Pulmonary artery endothelial cell (primary cell): ENCODE measurements around the gene CEBPA. TPM values are rescaled to one million over a fixed set of nuclear protein-coding genes. Genes with fewer than 3 reads are reported as not detected.

ENCODE experiments used
- DNase-seq: peaks from one replicate; pipeline ENCODE4 v3.0.0-alpha.2; 2011; ENCODE audit warnings: low read depth, low spot score
- total RNA-seq: library from RNA; depleted of rRNA; stranded (reverse); fragments of >200 nt; gene quantifications from 2 replicates; pipeline ENCODE4 v1.2.3, GENCODE V29; 2014

CEBPA gene
- total RNA-seq, 1 donor from 2014 or later, result 0.13 TPM

- no peak for DNase-seq
Measured at GRCh38 chr19:33288666-33289065, 13.7 kb downstream of the CEBPA start.

DNA sequence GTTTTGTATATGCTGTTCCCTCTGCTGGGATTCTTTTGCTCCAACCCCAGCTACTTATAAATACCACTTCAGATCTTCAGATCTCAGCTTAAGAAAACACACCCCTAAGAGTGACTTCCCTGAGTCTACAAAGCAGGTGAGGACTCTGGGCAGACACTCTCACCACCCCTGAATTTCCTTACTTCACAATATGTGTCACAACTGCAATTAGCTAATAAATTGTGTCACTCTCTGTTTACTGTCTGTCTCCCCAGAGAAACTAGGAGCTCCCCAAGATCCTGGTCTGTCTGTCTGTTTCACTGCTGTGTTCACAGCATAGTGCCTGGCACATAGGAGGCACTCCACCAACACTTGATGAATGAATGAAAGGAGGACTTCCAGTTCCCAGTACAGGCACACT lies 14.4 kb downstream of the CEBPA start:
- no peak for DNase-seq

DNA sequence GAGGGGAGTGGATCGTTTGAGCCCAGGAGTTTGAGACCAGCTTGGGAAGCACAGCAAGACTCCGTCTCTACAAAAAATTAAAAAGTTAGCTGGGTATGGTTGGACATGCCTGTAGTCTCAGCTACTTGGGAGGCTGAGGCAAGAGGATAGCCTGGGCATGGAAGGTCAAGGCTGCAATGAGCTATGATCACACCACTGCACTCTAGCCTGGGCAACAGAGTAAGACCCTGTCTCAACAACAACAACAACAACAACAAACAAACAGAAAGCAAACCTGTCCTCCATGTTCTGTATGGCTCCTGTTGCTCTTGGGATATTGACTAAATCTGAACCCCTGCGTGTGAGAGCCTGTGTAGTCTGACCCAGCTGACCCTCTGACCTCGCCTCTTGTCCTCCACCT lies 14.9 kb downstream of the CEBPA start:
- no peak for DNase-seq

- no peak for DNase-seq
Measured at GRCh38 chr19:33286899-33287298, 15.4 kb downstream of the CEBPA start.

- DNase-seq, result no peak
Measured at GRCh38 chr19:33285441-33285927, 16.9 kb downstream of the CEBPA start.

GRCh38 chr19:33284756-33285155 lies 17.6 kb downstream of the CEBPA start:
- DNase-seq, result no peak

DNA sequence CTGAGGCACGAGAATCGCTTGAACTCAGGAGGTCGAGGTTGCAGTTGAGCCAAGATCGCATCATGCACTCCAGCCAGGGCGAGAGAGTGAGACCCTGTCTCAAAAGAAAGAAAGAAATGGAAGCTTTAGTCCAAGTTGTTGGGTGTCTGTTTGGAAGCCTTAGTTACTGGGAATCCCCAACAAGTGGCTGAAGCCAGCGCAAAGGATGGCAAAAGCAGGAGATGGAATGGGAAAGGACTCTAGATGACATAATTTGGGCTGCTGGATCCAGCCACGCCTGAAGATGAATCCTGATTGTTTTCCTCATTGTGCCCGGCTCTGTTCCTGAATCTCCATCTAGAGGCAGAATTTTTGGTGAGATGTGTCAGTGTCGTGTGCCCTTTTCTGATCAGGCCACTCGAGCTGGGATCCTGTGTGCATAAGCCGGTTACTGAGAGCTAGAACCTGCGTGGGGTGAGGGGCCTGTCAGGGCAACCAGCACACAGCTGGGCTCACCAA lies 18.1 kb downstream of the CEBPA start:
- DNase-seq, result no peak

DNA sequence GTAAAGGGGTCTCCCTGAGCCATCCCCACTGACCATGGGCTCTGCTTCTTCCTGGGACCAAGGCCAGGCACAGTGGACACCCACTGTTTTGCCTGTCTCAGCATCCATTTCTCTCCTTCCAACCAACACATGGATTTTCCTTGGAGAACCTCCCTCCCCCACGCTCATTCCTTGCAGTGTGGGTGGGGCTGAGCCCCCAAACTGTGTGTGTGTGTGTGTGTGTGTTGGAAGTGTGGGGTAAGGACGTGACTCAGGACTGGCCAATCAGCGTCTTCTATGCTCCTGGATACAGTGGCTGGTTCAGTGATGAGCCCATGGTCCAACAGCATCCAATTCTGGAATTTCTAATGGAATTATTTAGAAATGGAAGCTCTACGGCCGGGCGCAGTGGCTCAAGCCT lies 18.7 kb downstream of the CEBPA start:
- no peak for DNase-seq

DNA sequence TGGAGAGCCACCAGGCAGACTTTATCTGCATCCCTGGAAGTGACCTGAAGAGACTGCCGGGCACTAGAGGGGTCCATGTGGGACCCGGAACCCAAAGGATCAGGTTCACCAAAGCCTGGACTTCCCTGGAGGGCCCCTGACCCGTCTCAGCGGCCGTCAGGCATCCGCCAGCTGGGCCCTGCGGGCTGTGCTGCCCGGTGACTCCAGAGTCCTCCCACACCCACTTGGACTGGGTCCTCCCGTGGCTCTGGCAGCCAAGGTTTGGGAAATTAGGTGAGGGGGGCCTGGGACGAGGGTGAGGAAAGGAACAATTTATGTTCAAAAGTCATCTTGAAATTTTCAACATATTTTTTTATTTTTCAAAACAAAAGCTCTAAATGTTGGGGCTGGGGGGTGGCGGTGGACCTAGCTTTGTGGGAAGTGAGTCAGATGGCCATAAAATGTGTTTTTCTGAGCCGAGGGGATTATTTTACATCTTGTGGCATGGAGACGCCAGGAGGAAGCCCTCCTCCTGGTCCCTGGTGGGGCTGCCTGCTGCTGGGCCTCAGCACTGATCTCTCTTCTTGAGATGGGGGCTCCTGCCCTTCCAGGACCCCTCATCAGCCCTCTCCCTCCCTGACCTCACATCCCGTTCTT lies 20.2 kb downstream of the CEBPA start:
- DNase-seq, result no peak

- DNase-seq, result no peak
Measured at GRCh38 chr19:33281296-33281926, 20.9 kb downstream of the CEBPA start.

DNA sequence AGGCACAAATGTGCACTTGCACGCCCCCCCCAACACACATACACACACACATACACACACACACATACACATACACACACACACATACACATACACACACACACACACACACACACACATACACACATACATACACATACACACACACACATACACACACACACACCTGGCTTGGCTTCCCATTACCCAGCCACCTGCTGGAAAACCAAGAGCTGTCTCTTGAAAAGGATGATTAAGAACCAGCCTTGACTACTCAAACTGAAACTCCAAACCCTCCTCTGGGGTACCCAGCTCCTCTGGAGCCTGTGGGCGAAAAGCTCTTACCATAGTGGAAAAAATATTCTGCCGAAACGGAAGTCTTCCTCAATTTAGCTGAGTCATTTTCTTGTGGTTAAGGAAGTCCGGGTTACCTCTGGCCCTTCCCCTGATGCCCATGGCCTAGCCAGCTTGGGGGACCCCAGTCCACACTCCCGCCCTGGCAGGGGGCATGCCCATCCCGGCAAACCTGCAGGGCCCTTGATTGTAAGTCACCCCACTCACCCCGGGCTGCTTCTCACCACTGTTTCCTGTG lies 21.9 kb downstream of the CEBPA start:
- no peak for DNase-seq

DNA sequence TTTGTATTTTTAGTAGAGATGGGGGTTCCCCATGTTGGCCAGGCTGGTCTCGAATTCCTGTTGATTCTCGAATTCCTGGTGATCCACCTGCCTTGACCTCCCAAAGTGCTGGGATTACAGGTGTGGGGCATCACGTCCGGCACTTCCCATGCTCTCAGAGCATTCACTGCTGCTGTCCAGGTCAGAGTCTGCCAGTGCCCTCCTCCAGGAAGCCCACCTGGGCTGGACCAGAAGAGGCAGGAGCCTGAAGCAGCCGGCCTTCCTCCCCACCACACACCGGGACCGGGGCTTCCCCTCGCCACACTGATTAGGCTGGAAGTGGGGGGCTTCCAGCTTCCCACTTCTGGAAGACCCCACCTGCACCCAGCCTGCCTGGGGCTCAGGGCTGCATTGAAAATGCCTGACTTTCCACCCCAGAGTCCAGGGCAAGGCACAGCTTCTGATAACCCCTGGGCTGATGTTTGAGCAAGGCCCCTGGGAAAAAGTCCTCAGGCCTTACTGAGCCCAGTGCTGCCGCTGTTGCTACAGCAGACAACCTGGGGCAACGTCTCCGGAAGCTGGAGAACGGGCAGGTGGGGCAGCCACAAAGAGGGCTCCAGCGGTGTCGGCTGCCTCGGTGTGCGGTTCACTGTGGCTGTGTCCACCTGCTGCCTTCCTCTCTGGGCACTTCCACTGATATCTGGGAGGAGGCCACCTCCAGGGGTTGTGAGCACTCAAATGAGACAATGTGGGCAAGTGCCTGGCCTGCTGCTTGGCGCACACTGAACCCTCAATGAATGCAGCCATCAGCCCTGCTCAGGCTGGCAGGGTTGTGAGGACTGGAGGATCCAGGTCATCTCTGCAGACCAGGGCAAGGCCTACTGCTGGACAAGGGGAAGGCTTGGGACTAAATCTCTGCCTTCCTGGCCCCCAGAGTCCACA lies 22.6 kb downstream of the CEBPA start:
- DNase-seq, result no peak

DNA sequence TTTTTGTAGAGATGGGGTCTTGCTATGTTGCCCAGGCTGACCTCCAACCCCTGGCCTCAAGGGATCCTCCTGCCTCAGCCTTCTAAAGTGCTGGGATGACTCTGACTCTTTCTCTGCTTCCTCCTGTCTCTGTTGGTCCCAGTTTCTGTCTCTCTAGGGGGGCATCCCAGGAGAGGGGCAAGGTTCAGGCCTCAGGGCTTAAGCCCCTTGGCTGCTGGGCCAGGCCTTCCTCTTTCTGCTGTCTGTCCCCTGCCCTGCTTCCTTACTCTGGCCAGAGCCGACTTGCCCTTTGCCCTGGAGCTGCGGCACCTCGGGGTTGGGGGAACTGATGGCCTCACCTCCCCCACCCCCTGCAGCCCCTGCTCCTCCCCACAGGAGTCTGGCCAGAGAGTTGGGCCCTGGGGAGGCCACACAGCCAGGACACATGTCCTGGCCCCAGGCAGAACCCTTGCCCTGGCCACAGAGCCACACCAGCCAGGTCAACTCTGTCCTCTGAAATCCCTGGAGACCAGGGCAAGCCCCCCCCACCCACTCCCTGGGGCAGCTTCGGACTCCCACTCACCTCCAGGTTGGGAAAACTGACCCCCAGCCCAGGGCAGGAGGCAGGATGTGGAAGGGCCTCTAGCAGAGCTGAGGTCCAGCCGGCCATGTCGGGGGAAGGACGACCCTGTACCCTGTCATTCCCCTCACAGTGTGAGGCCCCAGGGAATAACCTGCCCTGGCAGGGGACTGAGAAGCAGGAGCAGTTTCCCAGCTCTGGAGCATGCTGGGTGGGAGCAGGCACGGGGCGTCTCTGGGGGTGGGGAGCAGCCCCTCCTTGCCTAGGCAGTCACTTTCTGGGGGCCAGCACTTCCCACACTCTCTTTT lies 23.7 kb downstream of the CEBPA start:
- DNase-seq, result no peak

GRCh38 chr19:33278023-33278402 lies 24.3 kb downstream of the CEBPA start:
- no peak for DNase-seq

- no peak for DNase-seq
Measured at GRCh38 chr19:33277434-33277833, 24.9 kb downstream of the CEBPA start.

- DNase-seq, result no peak
Measured at GRCh38 chr19:33275933-33276619, 26.3 kb downstream of the CEBPA start.

DNA sequence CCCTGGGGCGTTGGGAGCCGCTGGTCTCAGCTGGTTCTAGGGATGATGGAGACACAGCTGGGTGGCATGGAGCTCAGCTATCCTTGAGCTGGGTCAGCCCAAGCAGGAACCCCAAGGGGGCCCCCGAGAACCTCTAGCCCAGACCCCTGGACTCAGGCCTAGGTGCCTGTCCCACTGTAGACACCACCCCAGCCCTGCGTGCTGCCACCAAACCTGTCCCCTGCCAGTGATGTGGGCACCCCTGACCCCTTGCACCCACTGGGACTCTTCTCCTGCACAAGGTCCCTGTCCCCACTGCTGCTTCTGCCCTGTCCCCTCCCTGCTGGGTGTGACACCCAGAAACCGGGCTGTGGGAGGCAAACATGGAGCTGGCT lies 26.8 kb downstream of the CEBPA start:
- DNase-seq, result no peak

DNA sequence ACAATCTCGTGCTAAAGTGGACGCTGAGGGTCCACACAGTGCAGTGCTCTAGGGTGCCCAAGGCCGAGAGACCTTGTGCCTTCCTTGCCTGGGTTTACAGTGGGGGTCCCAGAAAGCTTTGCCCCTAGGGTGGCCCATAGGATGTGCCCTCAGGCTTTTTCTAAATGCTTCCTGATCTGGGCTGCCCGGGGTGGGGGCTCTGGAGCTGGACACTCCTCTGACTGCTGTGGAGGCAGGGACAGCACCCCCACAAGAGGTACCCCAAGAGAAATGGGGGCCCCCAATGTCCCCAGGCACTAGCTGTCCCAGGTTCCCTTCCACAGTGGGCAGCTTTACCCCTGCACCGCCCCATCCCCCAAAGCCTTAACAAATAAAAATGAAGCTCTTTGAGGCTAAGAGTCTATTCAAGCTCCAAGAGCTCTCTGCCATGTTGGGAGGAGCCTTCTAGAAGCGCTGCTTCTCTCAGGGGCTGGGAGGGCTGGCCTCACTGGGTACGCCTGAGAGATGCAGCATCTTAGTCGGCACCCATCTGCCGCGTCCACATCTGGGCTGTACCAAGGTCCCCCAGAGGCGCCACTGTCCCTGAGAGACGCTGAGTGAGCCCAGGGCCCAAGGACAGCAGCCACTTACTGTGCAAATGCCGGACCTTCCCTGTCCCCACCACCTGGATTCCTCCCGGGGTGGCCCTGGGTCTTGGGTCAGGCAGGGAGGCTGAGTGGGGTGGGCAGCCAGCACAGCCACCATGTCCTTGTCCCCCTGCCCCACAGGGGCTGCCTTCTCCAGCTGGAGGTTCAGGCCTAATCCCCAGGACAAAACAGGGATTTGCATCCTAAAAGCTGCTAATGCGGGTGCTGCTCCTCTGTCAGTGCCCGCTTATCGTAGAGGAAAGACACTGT lies 27.4 kb downstream of the CEBPA start:
- DNase-seq, result no peak
